HG03354 (cell line): ENCODE data around the gene PARVG.

Experiments used
- ATAC-seq: cut with Tn5 transposase; IDR thresholded peaks from one replicate; pipeline ENCODE4 v1.9.1; 2021; ENCODE audit warnings: mild to moderate bottlenecking; ENCODE audit not compliant: unreplicated experiment, poor library complexity, severe bottlenecking

The PARVG gene

GRCh38 chr22:44180706-44181032, at the start of gene PARVG:
Gene PARVG (plus strand): TSS chr22:44180925. CDS start chr22:44183330, 2,405 bp downstream.
- ATAC-seq = peak; percentile 52

GRCh38 chr22:44131412-44131811, 49.3 kb upstream of the PARVG start:
- no peak for ATAC-seq

GRCh38 chr22:44131989-44132685, 48.6 kb upstream of the PARVG start:
- ATAC-seq = no peak

GRCh38 chr22:44132724-44133123, 48.0 kb upstream of the PARVG start:
- no peak for ATAC-seq

- no peak for ATAC-seq
These were observed 47.6 kb upstream of the PARVG start for GRCh38 chr22:44133161-44133560.

GRCh38 chr22:44133901-44134571, 46.7 kb upstream of the PARVG start:
- ATAC-seq = no peak

GRCh38 chr22:44136112-44136511, 44.6 kb upstream of the PARVG start:
- ATAC-seq = no peak

- ATAC-seq = no peak
These were observed 43.9 kb upstream of the PARVG start for GRCh38 chr22:44136786-44137185.

- ATAC-seq = no peak
These were observed 43.3 kb upstream of the PARVG start for GRCh38 chr22:44137415-44137814.

GRCh38 chr22:44139773-44140172, 41.0 kb upstream of the PARVG start:
- no peak for ATAC-seq

- ATAC-seq = no peak
These were observed 38.2 kb upstream of the PARVG start for GRCh38 chr22:44142421-44143104.

- no peak for ATAC-seq
These were observed 37.6 kb upstream of the PARVG start for GRCh38 chr22:44143105-44143474.

GRCh38 chr22:44143579-44143978, 37.1 kb upstream of the PARVG start:
- ATAC-seq = no peak

- ATAC-seq = no peak
These were observed 36.6 kb upstream of the PARVG start for GRCh38 chr22:44144046-44144569.

- ATAC-seq = no peak
These were observed 35.2 kb upstream of the PARVG start for GRCh38 chr22:44145544-44145943.

- ATAC-seq = no peak
These were observed 34.5 kb upstream of the PARVG start for GRCh38 chr22:44146088-44146861.

GRCh38 chr22:44147008-44147645, 33.6 kb upstream of the PARVG start:
- no peak for ATAC-seq

- ATAC-seq = no peak
These were observed 32.7 kb upstream of the PARVG start for GRCh38 chr22:44147821-44148574.

- no peak for ATAC-seq
These were observed 29.0 kb upstream of the PARVG start for GRCh38 chr22:44151676-44152075.
